Measurements from ENCODE around the gene VRK3.

GRCh38 chr19:50025794-50026549 is 800 bp upstream of the VRK3 start, which contains the start of gene ZNF473:
- no peak for TF ChIP-seq POLR2A (IDR thresholded peaks at IDR 0.05)
- no peak for TF ChIP-seq CTCF (IDR thresholded peaks at IDR 0.05)
